Gastroesophageal sphincter (tissue), 3 donors: Measurements from ENCODE around the gene SAMD4B.

Experiments used
- CTCF ChIP-seq, 4 experiments: fragments of 200-600 bp in 2 of 4; fragments of 450-650 bp in 2 of 4; sonication (generic) in 1 of 4; IDR thresholded peaks; one replicate each; pipeline ENCODE4 v1.5.1; 2017 to 2019; ENCODE audit warnings: antibody characterized with exemption in 4 of 4, mild to moderate bottlenecking in 2 of 4, moderate library complexity in 2 of 4
- POLR2A ChIP-seq, 2 donors: fragments of 450-650 bp; IDR thresholded peaks; one replicate each; pipeline ENCODE4 v1.6.1; 2017; ENCODE audit warnings: antibody characterized with exemption in 2 of 2, mild to moderate bottlenecking in 2 of 2, moderate library complexity in 1 of 2

- TF ChIP-seq POLR2A (IDR thresholded peaks at IDR 0.05) (no peak), CTCF (IDR thresholded peaks at IDR 0.05) (no peak)
Measured at GRCh38 chr19:39350156-39350555, 7.9 kb downstream of the SAMD4B start.
